HepG2 (cell line): ENCODE results near the gene NHERF2. TPM values are rescaled to one million over a fixed set of nuclear protein-coding genes. Genes with fewer than 3 reads are reported as not detected.
A peak's percentile ranks its signal among the peaks of the same experiment; 100 is the strongest.

Source experiments
- ARID3A ChIP-seq: IDR thresholded peaks from 2 replicates; pipeline ENCODE4 v1.6.1; 2012; ENCODE audit warnings: low read depth, low read length, improper control_type of control experiment
- CEBPB ChIP-seq: IDR thresholded peaks from 2 replicates; pipeline ENCODE4 v1.6.1; 2011; ENCODE audit warnings: low read depth, low read length, improper control_type of control experiment, borderline replicate concordance
- CEBPG ChIP-seq: IDR thresholded peaks from 2 replicates; pipeline ENCODE4 v1.6.1; 2016
- FOXP1 ChIP-seq, 2 experiments: fragments of 450-650 bp in 1 of 2; IDR thresholded peaks; 2 replicates each; pipeline ENCODE4 v1.6.1; 2017 to 2018; ENCODE audit warnings: antibody characterized with exemption in 1 of 2
- GATAD2A ChIP-seq: IDR thresholded peaks from 2 replicates; pipeline ENCODE4 v1.6.1; 2016
- HDAC2 ChIP-seq: sonication (generic); formaldehyde crosslinking; IDR thresholded peaks from 2 replicates; pipeline ENCODE4 v1.4.0; 2020; ENCODE audit warnings: missing genetic modification reagents
- KLF11 ChIP-seq: IDR thresholded peaks from 2 replicates; pipeline ENCODE4 v1.6.1; 2016; ENCODE audit warnings: missing compliant biosample characterization
- KLF12 ChIP-seq: sonication (generic); formaldehyde crosslinking; IDR thresholded peaks from 2 replicates; pipeline ENCODE4 v1.4.0; 2020; ENCODE audit warnings: missing genetic modification reagents, borderline replicate concordance
- MAFK ChIP-seq, 2 experiments: IDR thresholded peaks in 1 of 2; conservative IDR thresholded peaks in 1 of 2; 2 replicates each; pipeline ENCODE4 v1.6.1; 2011; ENCODE audit warnings: improper control_type of control experiment in 2 of 2, low read length in 2 of 2
- NR3C1 ChIP-seq: sonication (generic); formaldehyde crosslinking; IDR thresholded peaks from 2 replicates; pipeline ENCODE4 v1.4.0; 2020; ENCODE audit warnings: missing genetic modification reagents
- PBX2 ChIP-seq: IDR thresholded peaks from 2 replicates; pipeline ENCODE4 v1.6.1; 2016; ENCODE audit warnings: control low read depth
- RFX5 ChIP-seq: IDR thresholded peaks from 2 replicates; pipeline ENCODE4 v1.6.1; 2011; ENCODE audit warnings: low read depth, low read length, improper control_type of control experiment
- SALL1 ChIP-seq: sonication (generic); formaldehyde crosslinking; IDR thresholded peaks from 2 replicates; pipeline ENCODE4 v1.8.0; 2022; ENCODE audit warnings: mild to moderate bottlenecking, missing genetic modification reagents
- SMARCE1 ChIP-seq: fragments of 450-650 bp; IDR thresholded peaks from 2 replicates; pipeline ENCODE4 v1.6.1; 2017; ENCODE audit warnings: borderline replicate concordance
- THAP7 ChIP-seq: sonication (generic); formaldehyde crosslinking; IDR thresholded peaks from 2 replicates; pipeline ENCODE4 v1.8.1; 2023; ENCODE audit warnings: mild to moderate bottlenecking, missing genetic modification reagents
- ZNF121 ChIP-seq: sonication (generic); formaldehyde crosslinking; IDR thresholded peaks from 2 replicates; pipeline ENCODE4 v1.5.0; 2020; ENCODE audit warnings: mild to moderate bottlenecking, missing genetic modification reagents
- ZNF432 ChIP-seq: sonication (generic); formaldehyde crosslinking; IDR thresholded peaks from 2 replicates; pipeline ENCODE4 v1.5.0; 2020; ENCODE audit warnings: missing genetic modification reagents, mild to moderate bottlenecking, borderline replicate concordance
- ZNF687 ChIP-seq: sonication (generic); formaldehyde crosslinking; IDR thresholded peaks from 2 replicates; pipeline ENCODE4 v1.5.1; 2020; ENCODE audit warnings: mild to moderate bottlenecking, missing genetic modification reagents, moderate library complexity
- polyA plus RNA-seq, 8 experiments: library from polyadenylated mRNA; depleted of rRNA in 3 of 8; stranded (reverse) in 7 of 8; unstranded in 1 of 8; fragments of >200 nt; fragmentation: Illumina TruSeq in 4 of 8; extraction: Trizol in 4 of 8; gene quantifications; 2 replicates each; pipeline versions ENCODE4 v1.2.1 to v1.2.3, GENCODE V29; 2011 to 2016; ENCODE audit warnings: low read depth in 4 of 8, missing spikeins in 1 of 8, mixed read lengths in 1 of 8; ENCODE audit not compliant: insufficient read depth in 1 of 8
- total RNA-seq, 5 experiments: library from RNA; depleted of rRNA; stranded (reverse); fragments of >200 nt; fragmentation: Illumina TruSeq; extraction: Trizol; gene quantifications; 2 replicates each; pipeline ENCODE4 v1.2.3, GENCODE V29; 2016; ENCODE audit warnings: low read depth in 1 of 5
- TF ChIP-seq, protein P1 (sequence below): sonication (generic); formaldehyde crosslinking; IDR thresholded peaks from 2 replicates; pipeline ENCODE4 v1.5.0; 2020; ENCODE audit warnings: missing genetic modification reagents, mild to moderate bottlenecking, borderline replicate concordance
- TF ChIP-seq, protein P2 (sequence below): sonication (generic); formaldehyde crosslinking; IDR thresholded peaks from 2 replicates; pipeline ENCODE4 v1.8.0; 2023; ENCODE audit warnings: mild to moderate bottlenecking, missing genetic modification reagents

The NHERF2 gene
- total and polyA plus RNA-seq, 2 of the 13 experiments (the other 11 are each of a cell fraction or from before 2014, with no cell fraction given) = 23.7 to 39.3 TPM

DNA sequence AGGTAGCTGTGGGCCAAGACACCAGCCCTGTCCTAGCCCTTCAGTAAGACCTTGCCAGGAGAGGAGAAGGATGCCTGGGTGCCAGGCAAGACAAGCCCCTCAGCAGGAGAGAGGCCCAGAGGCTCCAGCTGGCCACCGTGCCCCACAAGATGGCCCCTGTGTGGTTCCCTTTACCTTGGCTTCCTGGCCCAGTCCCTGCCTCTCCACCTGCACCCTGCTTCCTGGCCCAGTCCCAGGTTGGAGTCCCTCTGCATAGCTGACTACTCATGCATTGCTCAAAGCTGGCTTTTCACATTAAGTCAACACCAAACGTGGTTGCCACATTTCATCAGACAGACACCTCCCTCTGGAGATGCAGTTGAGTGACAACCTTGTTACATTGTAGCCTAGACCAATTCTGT is 33.0 kb upstream of the NHERF2 start (continued):
- TF ChIP-seq, protein P1, sequence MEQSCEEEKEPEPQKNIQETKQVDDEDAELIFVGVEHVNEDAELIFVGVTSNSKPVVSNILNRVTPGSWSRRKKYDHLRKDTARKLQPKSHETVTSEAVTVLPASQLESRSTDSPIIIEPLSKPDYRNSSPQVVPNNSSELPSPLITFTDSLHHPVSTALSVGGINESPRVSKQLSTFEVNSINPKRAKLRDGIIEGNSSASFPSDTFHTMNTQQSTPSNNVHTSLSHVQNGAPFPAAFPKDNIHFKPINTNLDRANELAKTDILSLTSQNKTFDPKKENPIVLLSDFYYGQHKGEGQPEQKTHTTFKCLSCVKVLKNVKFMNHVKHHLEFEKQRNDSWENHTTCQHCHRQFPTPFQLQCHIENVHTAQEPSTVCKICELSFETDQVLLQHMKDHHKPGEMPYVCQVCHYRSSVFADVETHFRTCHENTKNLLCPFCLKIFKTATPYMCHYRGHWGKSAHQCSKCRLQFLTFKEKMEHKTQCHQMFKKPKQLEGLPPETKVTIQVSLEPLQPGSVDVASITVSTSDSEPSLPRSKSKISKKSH (CRISPR knock-in tag) = no peak
- TF ChIP-seq ZNF432 (CRISPR knock-in tag) (no peak), RFX5 (no peak), MAFK (conservative IDR thresholded peaks at IDR 0.05 in 1 of 2, IDR thresholded peaks at IDR 0.05 in 1 of 2; ENCODE audit: low read length in 2 of 2) (no peak), ZNF121 (peak; percentile 57; the same call in 1 of the 2 replicates), KLF11 (CRISPR knock-in tag) (no peak), ZNF687 (peak; percentile 81), THAP7 (CRISPR knock-in tag) (no peak), CEBPB (peak; percentile 93), PBX2 (CRISPR knock-in tag) (peak; percentile 61), GATAD2A (CRISPR knock-in tag) (peak; percentile 60), HDAC2 (CRISPR knock-in tag) (no peak), SALL1 (no peak; the same call in 1 of the 2 replicates), ARID3A (peak; percentile 56; the same call in 1 of the 2 replicates), KLF12 (no peak), SMARCE1 (no peak), CEBPG (CRISPR knock-in tag) (peak; percentile 89), NR3C1 (CRISPR knock-in tag) (no peak), FOXP1 (IDR thresholded peaks at IDR 0.05) (no peak), FOXP1 (CRISPR knock-in tag; IDR thresholded peaks at IDR 0.05) (no peak)
- TF ChIP-seq, protein P2, sequence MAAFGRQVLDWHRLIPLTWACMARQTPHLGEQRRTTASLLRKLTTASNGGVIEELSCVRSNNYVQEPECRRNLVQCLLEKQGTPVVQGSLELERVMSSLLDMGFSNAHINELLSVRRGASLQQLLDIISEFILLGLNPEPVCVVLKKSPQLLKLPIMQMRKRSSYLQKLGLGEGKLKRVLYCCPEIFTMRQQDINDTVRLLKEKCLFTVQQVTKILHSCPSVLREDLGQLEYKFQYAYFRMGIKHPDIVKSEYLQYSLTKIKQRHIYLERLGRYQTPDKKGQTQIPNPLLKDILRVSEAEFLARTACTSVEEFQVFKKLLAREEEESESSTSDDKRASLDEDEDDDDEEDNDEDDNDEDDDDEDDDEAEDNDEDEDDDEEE (CRISPR knock-in tag) = no peak
